GM21786 (cell line): ENCODE results near the gene SRM.
"Not testable (repeated sequence)": the region's sequence is repeated elsewhere in the genome, so short reads cannot be mapped to it uniquely, and the experiment has no call there.

Experiments used
- ATAC-seq: cut with Tn5 transposase; IDR thresholded peaks from one replicate; pipeline ENCODE4 v1.9.1; 2021; ENCODE audit not compliant: unreplicated experiment

SRM gene

GRCh38 chr1:11059968-11060830 lies at the start of gene SRM:
Gene SRM, minus strand, starts transcription at chr1:11060018. Its CDS starts 75 bp downstream, at chr1:11059943.
- ATAC-seq, result peak; percentile 84

- no peak for ATAC-seq
Measured at GRCh38 chr1:11109047-11109760, 49.4 kb upstream of the SRM start.

DNA sequence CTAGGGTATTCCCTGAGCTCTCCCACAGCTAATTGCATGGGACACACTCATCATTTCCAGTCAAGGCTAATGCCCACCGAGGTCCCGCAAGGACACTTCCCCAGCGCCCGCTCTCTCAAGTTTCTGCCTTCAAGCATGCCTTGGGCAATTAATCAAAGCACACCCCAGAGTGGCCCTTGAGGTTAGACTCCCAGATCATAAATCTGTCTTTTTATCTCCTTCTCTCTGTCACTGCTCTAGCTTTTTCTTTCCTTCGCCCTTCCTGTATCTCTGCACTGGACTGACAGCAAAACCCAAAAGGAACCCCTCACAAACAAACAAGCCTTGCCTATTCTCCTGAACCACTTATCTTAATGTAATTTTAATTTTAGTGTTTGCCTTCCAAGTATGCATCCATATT lies 47.8 kb upstream of the SRM start:
- ATAC-seq, result no peak

GRCh38 chr1:11105586-11105985 lies 45.8 kb upstream of the SRM start:
- ATAC-seq, result no peak

GRCh38 chr1:11101347-11101746 lies 41.5 kb upstream of the SRM start:
- ATAC-seq, result no peak

- ATAC-seq, result not testable (repeated sequence)
Measured at GRCh38 chr1:11100806-11101205, 41.0 kb upstream of the SRM start.

DNA sequence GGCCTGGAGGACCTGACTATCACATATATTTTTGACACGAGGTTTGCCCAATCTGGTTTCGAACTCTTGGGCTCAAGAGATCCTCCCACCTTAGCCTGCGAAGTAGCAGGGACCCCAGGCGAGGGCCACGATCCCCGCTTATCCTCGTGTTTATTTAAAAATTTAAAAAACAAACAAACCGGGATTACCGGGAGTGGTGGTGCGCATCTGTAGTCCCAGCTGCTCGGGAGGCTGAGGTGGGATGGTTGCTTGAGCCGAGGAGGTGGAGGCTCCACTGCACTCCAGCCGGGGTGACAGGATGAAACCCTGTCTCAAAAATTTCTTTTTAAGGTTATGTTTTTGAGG lies 40.3 kb upstream of the SRM start:
- ATAC-seq, result no peak

- peak; percentile 86 for ATAC-seq
Measured at GRCh38 chr1:11099310-11100148, 39.7 kb upstream of the SRM start, which contains the start of gene EXOSC10. Gene EXOSC10, minus strand, starts transcription at chr1:11099869. Its CDS starts 38 bp downstream, at chr1:11099831.

DNA sequence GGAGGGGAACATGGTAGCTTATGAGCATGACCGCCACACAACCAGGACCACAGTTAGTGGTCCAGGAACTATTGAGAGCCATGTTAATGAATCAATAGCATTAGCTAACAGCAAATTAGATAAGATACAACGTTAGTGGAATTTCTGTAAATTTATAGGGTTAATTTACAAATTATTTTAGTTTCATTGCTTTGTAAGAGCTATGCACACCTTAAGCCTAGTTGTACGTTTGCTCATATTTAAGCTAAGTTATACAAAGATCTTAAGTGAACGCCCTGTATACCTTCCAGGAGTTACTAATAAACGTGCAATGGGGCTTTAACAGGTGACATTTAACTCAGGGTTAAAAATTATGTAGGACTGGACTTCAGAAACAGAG lies 39.1 kb upstream of the SRM start:
- no peak for ATAC-seq

DNA sequence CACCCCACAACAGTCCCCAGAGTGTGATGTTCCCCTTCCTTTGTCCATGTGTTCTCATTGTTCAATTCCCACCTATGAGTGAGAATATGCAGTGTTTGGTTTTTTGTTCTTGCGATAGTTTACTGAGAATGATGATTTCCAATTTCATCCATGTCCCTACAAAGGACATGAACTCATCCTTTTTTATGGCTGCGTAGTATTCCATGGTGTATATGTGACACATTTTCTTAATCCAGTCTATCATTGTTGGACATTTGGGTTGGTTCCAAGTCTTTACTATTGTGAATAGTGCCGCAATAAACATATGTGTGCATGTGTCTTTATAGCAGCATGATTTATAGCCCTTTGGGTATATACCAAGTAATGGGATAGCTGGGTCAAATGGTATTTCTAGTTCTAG lies 24.0 kb upstream of the SRM start:
- ATAC-seq, result not testable (repeated sequence)

- no peak for ATAC-seq
Measured at GRCh38 chr1:11080931-11081330, 21.1 kb upstream of the SRM start.

GRCh38 chr1:11078631-11079030 lies 18.8 kb upstream of the SRM start:
- no peak for ATAC-seq

DNA sequence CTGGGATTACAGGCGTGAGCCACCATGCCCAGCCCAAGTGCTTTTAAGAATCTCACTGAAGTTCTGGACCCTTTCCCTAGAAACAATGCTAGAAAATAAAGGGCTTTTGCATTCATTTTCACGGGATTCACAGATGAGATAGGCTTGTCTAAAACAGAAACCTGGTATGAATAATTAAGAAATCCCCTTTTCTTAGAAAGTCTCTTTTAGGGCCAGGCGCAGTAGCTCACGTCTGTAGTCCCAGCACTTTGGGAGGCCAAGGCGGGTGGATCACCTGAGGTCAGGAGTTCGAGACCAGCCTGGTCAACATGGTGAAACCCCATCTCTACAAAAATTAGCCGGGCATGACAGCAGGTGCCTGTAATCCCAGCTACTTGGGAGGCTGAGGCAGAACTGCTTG lies 13.6 kb upstream of the SRM start:
- ATAC-seq, result not testable (repeated sequence)

GRCh38 chr1:11072216-11072917 lies 12.5 kb upstream of the SRM start:
- ATAC-seq, result no peak

DNA sequence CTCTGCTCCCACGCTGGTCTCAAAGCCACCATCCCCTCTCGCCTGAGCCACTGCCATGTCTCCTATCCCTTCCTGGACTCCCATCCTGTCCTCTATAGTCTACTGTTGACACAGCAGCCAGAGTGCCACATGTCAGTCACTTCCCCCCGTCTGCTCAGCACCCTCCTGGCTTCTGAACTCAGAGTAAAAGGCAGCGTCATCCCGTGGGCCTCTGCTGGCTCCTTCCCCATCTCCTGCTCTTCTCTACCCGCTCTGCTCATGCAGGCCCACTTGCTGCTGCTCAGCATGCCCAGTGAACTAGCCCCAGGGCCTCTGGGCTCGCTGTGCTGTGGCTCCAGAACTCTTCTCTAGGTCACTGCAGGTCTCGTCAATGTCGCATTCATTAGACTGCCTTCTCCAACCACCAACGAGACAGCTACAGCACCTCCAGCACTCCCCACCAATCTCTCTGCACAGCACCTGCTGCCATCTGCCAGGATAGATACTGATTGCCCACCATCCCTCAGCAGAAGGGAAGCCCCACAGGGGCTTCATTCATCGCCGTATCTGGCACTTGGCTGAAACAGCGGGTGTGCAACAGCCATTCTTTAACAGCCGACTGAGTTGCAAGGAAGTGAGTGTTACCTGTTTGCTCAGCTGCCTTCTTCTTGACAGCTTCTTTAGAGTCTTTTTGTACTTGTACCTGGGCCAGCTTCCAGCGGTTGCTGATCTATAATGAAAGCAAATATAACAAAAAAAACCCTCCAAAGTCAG lies 11.8 kb upstream of the SRM start:
- ATAC-seq, result no peak

DNA sequence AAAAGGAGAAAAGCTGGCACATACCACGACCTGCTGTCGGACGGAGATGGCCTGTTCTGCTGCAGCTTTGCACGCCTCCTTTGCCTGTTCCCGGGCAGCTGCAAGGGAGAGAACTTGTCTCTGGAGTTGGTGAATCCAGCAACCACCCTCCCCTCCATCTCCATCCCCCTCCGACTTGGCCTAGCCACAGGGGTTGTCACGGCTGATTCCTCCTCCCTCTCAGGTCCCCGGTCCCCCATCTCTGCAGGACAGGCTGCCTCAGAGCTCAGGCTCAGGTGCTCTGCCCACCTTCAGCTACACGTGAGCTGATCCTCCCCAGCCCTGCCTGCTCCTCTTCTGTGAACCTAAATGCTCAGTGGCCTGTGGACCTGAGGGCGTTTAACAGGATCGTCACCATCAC lies 11.1 kb upstream of the SRM start:
- ATAC-seq, result no peak

DNA sequence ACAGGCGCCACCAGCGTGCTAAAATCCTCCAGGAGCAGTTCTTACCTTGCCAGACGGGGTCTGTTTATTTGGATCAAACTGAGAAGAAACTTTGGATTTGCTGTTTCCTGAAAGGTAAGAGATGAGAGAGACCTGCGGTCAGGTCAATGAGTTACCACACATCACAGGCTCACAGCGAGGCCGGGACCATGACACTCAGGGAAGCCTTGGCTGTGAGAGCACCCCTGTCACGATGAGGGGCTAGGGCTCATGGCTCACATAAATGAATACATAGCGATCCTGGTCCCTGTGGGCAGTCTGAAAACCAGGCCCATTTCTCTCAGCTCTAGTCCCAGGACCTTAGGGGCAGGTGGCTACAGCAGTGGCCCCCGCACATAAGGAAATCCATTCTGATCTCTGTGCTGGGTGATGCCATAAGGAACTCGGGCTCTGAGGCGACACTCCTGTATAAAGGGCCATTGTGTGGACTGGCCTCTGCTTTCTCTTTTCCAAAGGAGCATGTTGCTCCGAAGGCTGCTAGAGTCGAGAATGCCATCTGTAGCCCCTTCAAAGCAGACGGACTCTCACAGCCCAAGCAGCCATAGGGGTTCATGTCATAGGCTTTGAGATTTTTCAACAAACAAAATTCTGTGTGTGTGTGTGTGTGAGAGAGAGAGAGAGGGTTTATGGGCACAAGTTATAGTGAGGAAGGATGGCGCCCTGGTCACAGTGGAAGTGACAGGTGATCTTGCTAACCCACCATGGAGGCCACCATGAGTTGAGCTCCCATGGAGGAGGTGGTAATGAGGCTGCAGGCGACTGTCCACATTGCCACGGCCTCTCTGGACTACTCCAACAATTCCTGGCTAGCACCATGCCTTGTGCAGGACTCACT lies 9.0 kb upstream of the SRM start:
- no peak for ATAC-seq

DNA sequence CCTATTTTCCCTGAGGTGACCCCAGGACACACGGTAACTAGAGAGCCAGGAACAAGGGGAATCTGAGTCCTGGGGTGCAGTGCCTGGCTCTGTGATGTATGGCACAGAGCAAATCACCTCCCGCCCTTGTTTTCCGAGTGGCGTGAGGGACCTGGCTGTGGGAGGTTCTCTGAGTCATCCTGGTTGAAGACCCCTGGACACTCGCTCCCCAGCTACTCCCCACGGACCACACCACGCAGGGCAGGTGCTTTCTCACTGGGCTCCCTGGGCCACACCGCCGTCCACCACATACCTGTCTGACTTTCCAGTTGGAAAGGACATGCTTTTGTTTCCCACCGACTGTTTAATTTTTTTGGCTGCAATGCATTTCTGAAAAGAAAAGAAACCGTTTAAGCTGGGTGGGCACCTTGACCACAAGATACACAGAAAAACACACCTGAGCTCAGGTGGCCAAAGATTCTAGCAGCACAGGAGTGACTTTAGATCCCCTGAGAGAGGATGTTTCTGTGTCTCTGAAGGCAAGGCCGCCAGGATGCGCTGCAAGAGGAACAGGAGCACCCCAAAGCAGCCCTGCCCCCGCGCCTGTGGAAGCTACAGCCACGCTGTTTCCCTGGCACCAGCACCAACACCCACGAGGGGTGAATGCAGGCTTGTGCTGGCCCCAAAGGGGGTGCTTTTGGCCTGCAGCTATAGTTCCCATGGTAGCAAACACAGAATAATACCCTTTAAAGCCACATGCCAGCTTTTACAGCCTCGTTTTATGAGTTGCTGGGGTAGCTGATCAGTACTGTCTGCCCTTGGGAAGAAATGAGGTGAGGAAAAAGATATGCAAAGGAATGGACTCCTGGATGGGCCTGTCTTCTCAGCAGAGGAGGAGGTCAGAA lies 8.1 kb upstream of the SRM start:
- no peak for ATAC-seq
